CD4-positive, alpha-beta T cell (primary cell): ENCODE data around the gene CAMKK1. TPM values are rescaled to one million over a fixed set of nuclear protein-coding genes. Genes with fewer than 3 reads are reported as not detected.

Experiments used
- ATAC-seq: fragments of 200-7000 bp; cut with Tn5 transposase; one replicate; pipeline ENCODE4 v1.10.0; 2022; ENCODE audit warnings: mild to moderate bottlenecking; ENCODE audit not compliant: poor library complexity
- CTCF ChIA-PET: fragments of 350-600 bp; sonication (Branson Sonifier 250); formaldehyde crosslinking; loops from one replicate; lab custom pipeline; 2021; ENCODE audit warnings: antibody characterized with exemption, inconsistent platforms; lab: Charles Lee
- POLR2A ChIA-PET: fragments of 350-600 bp; sonication (Branson Sonifier 250); formaldehyde crosslinking; loops from one replicate; lab custom pipeline; 2021; ENCODE audit warnings: antibody characterized with exemption, inconsistent platforms; lab: Charles Lee
- DNase-seq, 14 experiments: peaks; one replicate each; pipeline ENCODE4 v3.0.0-alpha.2; 2013 to 2020; ENCODE audit warnings: mixed read lengths in 2 of 14
- H3K27ac ChIP-seq, 2 donors: one replicate each; pipeline versions ENCODE4 v1.5.1 to v1.7.0; 2013; ENCODE audit warnings: low read length in 2 of 2, low read depth in 1 of 2, mild to moderate bottlenecking in 1 of 2
- H3K27me3 ChIP-seq, 2 experiments: 1 replicate in 1 of 2; 2 replicates in 1 of 2; pipeline versions ENCODE4 v1.6.1 to v1.7.0; 2013; ENCODE audit warnings: low read length in 2 of 2, control low read depth in 1 of 2, mild to moderate bottlenecking in 1 of 2, moderate library complexity in 1 of 2; ENCODE audit not compliant: insufficient read depth in 2 of 2, control insufficient read depth in 1 of 2
- H3K36me3 ChIP-seq: one replicate; pipeline ENCODE4 v1.6.1; 2013; ENCODE audit warnings: low read length, control low read depth; ENCODE audit not compliant: insufficient read depth
- H3K4me1 ChIP-seq: one replicate; pipeline ENCODE4 v1.6.1; 2013; ENCODE audit warnings: low read length, control low read depth; ENCODE audit not compliant: insufficient read depth
- H3K4me3 ChIP-seq: one replicate; pipeline ENCODE4 v1.5.1; 2013; ENCODE audit warnings: mild to moderate bottlenecking, low read length, moderate library complexity
- H3K9me3 ChIP-seq, 2 experiments: 1 replicate in 1 of 2; 2 replicates in 1 of 2; pipeline versions ENCODE4 v1.6.1 to v1.7.0; 2013; ENCODE audit warnings: low read length in 2 of 2, mild to moderate bottlenecking in 2 of 2, control low read depth in 1 of 2, moderate library complexity in 1 of 2; ENCODE audit not compliant: control insufficient read depth in 1 of 2, insufficient read depth in 1 of 2
- H3K27ac Mint-ChIP-seq: one replicate; pipeline ENCODE4 v1.8.0; 2020; ENCODE audit warnings: mixed read lengths
- H3K27me3 Mint-ChIP-seq: one replicate; pipeline ENCODE4 v1.8.0; 2021; ENCODE audit warnings: mixed read lengths
- H3K36me3 Mint-ChIP-seq: one replicate; pipeline ENCODE4 v1.8.0; 2021; ENCODE audit warnings: low read depth, mixed read lengths
- H3K4me1 Mint-ChIP-seq: one replicate; pipeline ENCODE4 v1.8.0; 2021; ENCODE audit warnings: low read depth, mixed read lengths
- H3K4me3 Mint-ChIP-seq: one replicate; pipeline ENCODE4 v1.8.0; 2020; ENCODE audit warnings: mild to moderate bottlenecking, mixed read lengths
- H3K9me3 Mint-ChIP-seq: one replicate; pipeline ENCODE4 v1.8.0; 2020; ENCODE audit warnings: mixed read lengths
- intact Hi-C, 2 experiments: fragments of 100-400 bp; cut with DNase I in 1 of 2; cut with micrococcal nuclease in 1 of 2; formaldehyde crosslinking; loops; one replicate each; pipeline versions ENCODE4 v1.15.1 to v1.9.0; 2023 to 2025; cut with DNase I, micrococcal nuclease
- total RNA-seq, 174 experiments: library from RNA in 2 of 174; stranded (reverse) in 2 of 174; gene quantifications; one replicate each; pipeline ENCODE4 v1.2.3 and lab custom pipeline; 2021 to 2026
- TF ChIP-seq, protein P1 (sequence below): fragments of 200-600 bp; IDR thresholded peaks from one replicate; pipeline ENCODE4 v1.8.0; 2022; ENCODE audit warnings: antibody characterized with exemption, mild to moderate bottlenecking

CAMKK1 gene
- total RNA-seq, 2 experiments from 2014 or later, result 4.8 to 4.9 TPM

DNA sequence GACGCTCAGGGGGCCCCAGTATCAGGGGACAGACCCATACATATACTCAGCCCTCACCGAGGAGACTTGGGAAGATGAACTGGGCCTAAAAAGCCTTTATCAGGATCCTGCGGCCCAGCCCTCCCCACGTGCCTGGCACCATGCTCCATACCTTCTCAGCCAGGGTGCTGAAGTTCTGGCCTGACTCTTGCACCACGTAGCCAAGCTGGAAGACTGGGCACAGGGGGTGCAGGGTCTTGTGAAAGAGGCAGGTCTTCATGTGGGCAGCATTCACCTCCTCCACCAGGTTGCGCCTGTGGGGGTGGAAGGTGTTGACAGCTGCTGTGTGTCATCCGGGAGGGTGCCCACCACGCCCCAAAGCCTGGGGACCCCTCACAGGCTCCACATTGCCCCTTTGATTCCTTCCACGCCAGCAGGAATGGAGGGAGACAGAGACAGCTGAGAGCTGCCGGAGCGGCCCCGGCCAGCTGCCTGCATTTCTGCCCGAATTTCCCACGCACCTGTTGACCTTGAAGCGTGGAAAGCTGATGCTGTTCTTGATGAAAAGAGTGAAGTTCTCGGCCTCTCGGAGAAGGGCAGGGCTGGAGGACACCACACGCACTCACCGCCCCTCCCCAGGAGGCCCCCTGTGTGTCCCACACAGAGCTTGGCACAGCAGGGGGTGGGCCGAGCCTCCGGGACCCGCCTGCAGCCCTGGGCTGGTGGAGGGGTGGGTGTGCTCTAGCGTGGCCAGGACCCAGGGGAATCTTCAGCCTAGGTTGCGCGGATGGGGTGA lies 10.4 kb upstream of the CAMKK1 start:
- H3K4me1 Mint-ChIP-seq, result no peaks in the 10 kb centered on the region
- H3K4me3 ChIP-seq, result no peak overlapping the region
- H3K9me3 ChIP-seq, result no peaks in the 10 kb centered on the region
- H3K27ac Mint-ChIP-seq, result no peak overlapping the region
- no peak overlapping the region for H3K4me3 Mint-ChIP-seq
- ChIA-PET CTCF (no interaction called here), POLR2A (no interaction called here)
- no peaks in the 10 kb centered on the region for H3K36me3 ChIP-seq
- H3K27ac ChIP-seq, result no peak overlapping the region
- no peak for ATAC-seq
- no peak for DNase-seq
- no peaks in the 10 kb centered on the region for H3K36me3 Mint-ChIP-seq
- no peaks in the 10 kb centered on the region for H3K9me3 Mint-ChIP-seq
- no peaks in the 10 kb centered on the region for H3K27me3 Mint-ChIP-seq
- TF ChIP-seq, protein P1, sequence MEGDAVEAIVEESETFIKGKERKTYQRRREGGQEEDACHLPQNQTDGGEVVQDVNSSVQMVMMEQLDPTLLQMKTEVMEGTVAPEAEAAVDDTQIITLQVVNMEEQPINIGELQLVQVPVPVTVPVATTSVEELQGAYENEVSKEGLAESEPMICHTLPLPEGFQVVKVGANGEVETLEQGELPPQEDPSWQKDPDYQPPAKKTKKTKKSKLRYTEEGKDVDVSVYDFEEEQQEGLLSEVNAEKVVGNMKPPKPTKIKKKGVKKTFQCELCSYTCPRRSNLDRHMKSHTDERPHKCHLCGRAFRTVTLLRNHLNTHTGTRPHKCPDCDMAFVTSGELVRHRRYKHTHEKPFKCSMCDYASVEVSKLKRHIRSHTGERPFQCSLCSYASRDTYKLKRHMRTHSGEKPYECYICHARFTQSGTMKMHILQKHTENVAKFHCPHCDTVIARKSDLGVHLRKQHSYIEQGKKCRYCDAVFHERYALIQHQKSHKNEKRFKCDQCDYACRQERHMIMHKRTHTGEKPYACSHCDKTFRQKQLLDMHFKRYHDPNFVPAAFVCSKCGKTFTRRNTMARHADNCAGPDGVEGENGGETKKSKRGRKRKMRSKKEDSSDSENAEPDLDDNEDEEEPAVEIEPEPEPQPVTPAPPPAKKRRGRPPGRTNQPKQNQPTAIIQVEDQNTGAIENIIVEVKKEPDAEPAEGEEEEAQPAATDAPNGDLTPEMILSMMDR, result no peak
- no peaks in the 10 kb centered on the region for H3K4me1 ChIP-seq
- H3K27me3 ChIP-seq, result no peaks in the 10 kb centered on the region
- intact Hi-C loops, result no loop called here

DNA sequence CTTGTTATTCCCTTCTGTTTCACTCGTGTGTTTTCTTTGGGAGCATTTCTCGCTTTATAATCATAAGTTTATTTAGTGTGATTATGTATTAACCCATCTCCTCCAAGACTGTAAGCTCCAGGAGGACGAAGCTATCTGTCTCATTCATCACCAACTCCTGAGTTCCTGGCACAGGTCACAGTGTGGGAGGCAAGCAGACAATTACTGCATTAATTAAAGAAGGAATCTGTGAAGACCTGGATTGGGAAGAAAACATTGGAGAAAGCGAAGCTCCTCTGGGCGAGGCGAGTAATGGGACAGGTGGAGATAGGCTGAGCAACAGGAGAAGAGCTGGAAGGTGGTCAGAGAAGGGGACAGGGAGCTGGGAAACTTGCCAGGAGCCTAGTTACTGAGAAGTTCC lies 7.8 kb upstream of the CAMKK1 start:
- no peak overlapping the region for H3K27ac ChIP-seq
- ChIA-PET POLR2A (no interaction called here), CTCF (interaction anchor here (1.6 kb wide), 1 partner anchor 37 kb away, joined by 3 read pairs; no protein-coding TSS in a partner anchor)
- H3K27me3 ChIP-seq, result no peaks in the 10 kb centered on the region
- H3K27ac Mint-ChIP-seq, result no peak overlapping the region
- H3K4me1 ChIP-seq, result no peaks in the 10 kb centered on the region
- H3K9me3 Mint-ChIP-seq, result no peaks in the 10 kb centered on the region
- no peaks in the 10 kb centered on the region for H3K9me3 ChIP-seq
- no peaks in the 10 kb centered on the region for H3K4me1 Mint-ChIP-seq
- no peak overlapping the region for H3K4me3 Mint-ChIP-seq
- no peaks in the 10 kb centered on the region for H3K36me3 ChIP-seq
- TF ChIP-seq, protein P1, result no peak
- no peaks in the 10 kb centered on the region for H3K36me3 Mint-ChIP-seq
- DNase-seq (no peak), ATAC-seq (no peak)
- intact Hi-C loops, result no loop called here
- no peak overlapping the region for H3K4me3 ChIP-seq
- no peaks in the 10 kb centered on the region for H3K27me3 Mint-ChIP-seq

DNA sequence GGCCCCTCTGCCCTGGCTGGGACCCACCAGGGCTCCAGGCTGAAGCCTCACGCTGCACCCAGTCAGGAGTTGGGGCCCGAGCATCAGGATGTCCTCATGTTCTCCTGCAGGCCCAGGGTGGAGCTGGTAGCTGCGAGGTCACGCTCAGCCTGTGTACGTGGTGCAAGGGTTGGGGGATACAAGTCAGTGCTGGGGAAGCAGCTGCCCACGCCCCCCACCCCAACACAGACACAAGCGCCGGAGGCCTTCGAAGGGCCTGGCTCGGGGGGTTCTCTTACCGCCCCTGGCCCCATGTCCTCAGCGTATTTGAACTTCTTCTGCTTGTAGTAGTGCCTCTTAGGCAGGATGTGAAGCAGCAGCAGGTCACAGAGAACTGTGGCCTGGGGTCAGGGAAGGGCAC lies 4.9 kb upstream of the CAMKK1 start:
- TF ChIP-seq, protein P1, result no peak
- peaks cover 10% of the 10 kb centered on the region for H3K4me1 ChIP-seq
- H3K27ac Mint-ChIP-seq, result no peak overlapping the region
- no peak overlapping the region for H3K27ac ChIP-seq
- no peak overlapping the region for H3K4me3 ChIP-seq
- no peaks in the 10 kb centered on the region for H3K9me3 Mint-ChIP-seq
- H3K4me3 Mint-ChIP-seq, result no peak overlapping the region
- H3K36me3 Mint-ChIP-seq, result no peaks in the 10 kb centered on the region
- ChIA-PET CTCF (interaction anchor here (1.0 to 1.4 kb wide), 2 partner anchors 16 to 160 kb away, joined by 3 to 5 read pairs; no protein-coding TSS in a partner anchor), POLR2A (interaction anchor here (0.6 kb wide), 1 partner anchor 1494 kb away, joined by 4 read pairs; no protein-coding TSS in a partner anchor)
- H3K9me3 ChIP-seq, result no peaks in the 10 kb centered on the region
- intact Hi-C loops, result loop anchor here in 1 of 2 experiments (5.0 kb wide), 1 partner anchor 1095 kb away; no protein-coding TSS in a partner anchor
- ATAC-seq, result no peak
- peaks cover 10% of the 10 kb centered on the region for H3K4me1 Mint-ChIP-seq
- H3K27me3 Mint-ChIP-seq, result no peaks in the 10 kb centered on the region
- no peak for DNase-seq
- no peaks in the 10 kb centered on the region for H3K36me3 ChIP-seq
- H3K27me3 ChIP-seq, result no peaks in the 10 kb centered on the region
